ENCODE results near the gene ZNF32.

DNA sequence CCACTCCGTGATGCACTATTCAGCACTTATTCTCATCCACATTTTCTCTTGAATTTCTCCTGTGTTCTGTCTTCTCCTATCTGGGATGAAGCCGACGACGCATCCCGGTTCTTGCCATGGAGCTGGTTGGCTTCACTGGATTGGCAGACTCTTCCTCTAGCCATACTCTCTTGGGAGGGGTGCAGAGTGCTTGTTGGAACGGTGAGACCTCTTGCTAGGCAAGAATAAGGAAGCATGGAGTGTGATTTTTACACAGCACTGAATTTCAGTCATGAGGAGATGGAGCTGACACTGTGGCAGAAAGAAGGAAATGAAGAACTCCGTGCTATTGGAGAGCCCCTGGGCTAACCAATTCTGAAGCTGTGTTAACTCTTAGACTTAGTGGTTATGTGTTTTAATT lies 28.2 kb upstream of the ZNF32 start:
- TF ChIP-seq POLR2A (IDR thresholded peaks at IDR 0.05; ENCODE audit: low read depth, low read length), result no peak
- TF ChIP-seq, protein P1, sequence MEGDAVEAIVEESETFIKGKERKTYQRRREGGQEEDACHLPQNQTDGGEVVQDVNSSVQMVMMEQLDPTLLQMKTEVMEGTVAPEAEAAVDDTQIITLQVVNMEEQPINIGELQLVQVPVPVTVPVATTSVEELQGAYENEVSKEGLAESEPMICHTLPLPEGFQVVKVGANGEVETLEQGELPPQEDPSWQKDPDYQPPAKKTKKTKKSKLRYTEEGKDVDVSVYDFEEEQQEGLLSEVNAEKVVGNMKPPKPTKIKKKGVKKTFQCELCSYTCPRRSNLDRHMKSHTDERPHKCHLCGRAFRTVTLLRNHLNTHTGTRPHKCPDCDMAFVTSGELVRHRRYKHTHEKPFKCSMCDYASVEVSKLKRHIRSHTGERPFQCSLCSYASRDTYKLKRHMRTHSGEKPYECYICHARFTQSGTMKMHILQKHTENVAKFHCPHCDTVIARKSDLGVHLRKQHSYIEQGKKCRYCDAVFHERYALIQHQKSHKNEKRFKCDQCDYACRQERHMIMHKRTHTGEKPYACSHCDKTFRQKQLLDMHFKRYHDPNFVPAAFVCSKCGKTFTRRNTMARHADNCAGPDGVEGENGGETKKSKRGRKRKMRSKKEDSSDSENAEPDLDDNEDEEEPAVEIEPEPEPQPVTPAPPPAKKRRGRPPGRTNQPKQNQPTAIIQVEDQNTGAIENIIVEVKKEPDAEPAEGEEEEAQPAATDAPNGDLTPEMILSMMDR (IDR thresholded peaks at IDR 0.05; ENCODE audit: extremely low read depth in 1 of 2, insufficient read depth in 1 of 2, low read depth in 1 of 2, low read length in 2 of 2), result no peak
- no peak for TF ChIP-seq POLR2AphosphoS5 (IDR thresholded peaks at IDR 0.05; ENCODE audit: insufficient read depth, low read depth, low read length)
- TF ChIP-seq EZH2 (IDR thresholded peaks at IDR 0.05; ENCODE audit: borderline replicate concordance, low read depth, low read length, severe bottlenecking), result no peak
- TF ChIP-seq MYC (IDR thresholded peaks at IDR 0.05; ENCODE audit: low read depth, low read length), result no peak
- TF ChIP-seq, protein P2, sequence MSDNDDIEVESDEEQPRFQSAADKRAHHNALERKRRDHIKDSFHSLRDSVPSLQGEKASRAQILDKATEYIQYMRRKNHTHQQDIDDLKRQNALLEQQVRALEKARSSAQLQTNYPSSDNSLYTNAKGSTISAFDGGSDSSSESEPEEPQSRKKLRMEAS (IDR thresholded peaks at IDR 0.05; ENCODE audit: insufficient read depth, insufficient read length), result no peak
- no peak for TF ChIP-seq GATA2 (IDR thresholded peaks at IDR 0.05; ENCODE audit: insufficient read depth, insufficient read length, low read depth, low read length)
